H1 (cell line): ENCODE results near the gene GDAP1L1. TPM values are rescaled to one million over a fixed set of nuclear protein-coding genes. Genes with fewer than 3 reads are reported as not detected.
"Not testable (repeated sequence)": the region's sequence is repeated elsewhere in the genome, so short reads cannot be mapped to it uniquely, and the experiment has no call there.

Source experiments
- CTCF ChIA-PET: fragments of 300-600 bp; sonication (Branson Sonifier 250); formaldehyde crosslinking; loops from one replicate; lab custom pipeline; 2021; ENCODE audit not compliant: partially characterized antibody; lab: Charles Lee
- POLR2A ChIA-PET: fragments of 300-600 bp; sonication (Branson Sonifier 250); formaldehyde crosslinking; loops from one replicate; lab custom pipeline; 2021; ENCODE audit warnings: inconsistent platforms; ENCODE audit not compliant: partially characterized antibody; lab: Charles Lee
- DNase-seq, 2 experiments: peaks; one replicate each; pipeline versions ENCODE4 v3.0.0 to v3.0.0-alpha.2; 2010 to 2022; ENCODE audit warnings: low spot score in 2 of 2, low read depth in 1 of 2, mixed read lengths in 1 of 2
- FAIRE-seq: peaks from 2 replicates; lab custom pipeline; 2011; peaks lifted over from hg19 to GRCh38; lab: Jason Lieb, UNC
- H2AFZ ChIP-seq: 2 replicates; pipeline ENCODE4 v1.8.1; 2012; ENCODE audit warnings: low read length, inconsistent platforms
- H2AK5ac ChIP-seq: 2 replicates; pipeline ENCODE4 v1.6.1; 2013; ENCODE audit warnings: low read depth, low read length
- H2BK120ac ChIP-seq: replicated peaks from 2 replicates; pipeline ENCODE3; 2013; ENCODE audit warnings: low read depth, low read length, inconsistent platforms
- H2BK12ac ChIP-seq: 2 replicates; pipeline ENCODE4 v1.6.1; 2013; ENCODE audit warnings: low read depth, low read length
- H2BK15ac ChIP-seq: 2 replicates; pipeline ENCODE4 v1.6.1; 2013; ENCODE audit warnings: low read length
- H2BK20ac ChIP-seq: 2 replicates; pipeline ENCODE4 v1.6.1; 2013; ENCODE audit warnings: low read length
- H2BK5ac ChIP-seq: 2 replicates; pipeline ENCODE4 v1.6.1; 2013; ENCODE audit warnings: low read depth, low read length
- H3K14ac ChIP-seq: 2 replicates; pipeline ENCODE4 v1.6.1; 2013; ENCODE audit warnings: inconsistent platforms; ENCODE audit not compliant: insufficient read length
- H3K18ac ChIP-seq: 2 replicates; pipeline ENCODE4 v1.6.1; 2013; ENCODE audit warnings: low read length; ENCODE audit errors: extremely low read depth
- H3K23ac ChIP-seq: 2 replicates; pipeline ENCODE4 v1.6.1; 2013; ENCODE audit warnings: inconsistent platforms; ENCODE audit not compliant: insufficient read length
- H3K23me2 ChIP-seq: 2 replicates; pipeline ENCODE4 v1.6.1; 2013; ENCODE audit warnings: low read depth, low read length
- H3K27ac ChIP-seq: 2 replicates; pipeline ENCODE4 v1.6.1; 2011; ENCODE audit warnings: low read depth, low read length, inconsistent platforms
- H3K27me3 ChIP-seq, 4 experiments: replicated peaks in 1 of 4; 1 replicate in 1 of 4; 2 replicates in 3 of 4; pipeline versions ENCODE4 v1.6.1 to v1.8.1; 2011 to 2013; ENCODE audit warnings: low read length in 3 of 4, mild to moderate bottlenecking in 3 of 4, inconsistent platforms in 2 of 4, mixed read lengths in 2 of 4, moderate library complexity in 1 of 4; ENCODE audit not compliant: control insufficient read depth in 3 of 4, insufficient read depth in 3 of 4; ENCODE audit errors: extremely low read depth in 1 of 4
- H3K36me3 ChIP-seq, 4 experiments: 2 replicates each; pipeline versions ENCODE4 v1.6.1 to v1.8.1; 2011 to 2013; ENCODE audit warnings: mild to moderate bottlenecking in 4 of 4, low read length in 3 of 4, moderate library complexity in 2 of 4, control low read depth in 1 of 4, inconsistent platforms in 1 of 4; ENCODE audit not compliant: insufficient read depth in 4 of 4, control insufficient read depth in 2 of 4
- H3K4ac ChIP-seq: replicated peaks from 2 replicates; pipeline ENCODE3; 2013; ENCODE audit warnings: low read length, low read depth, mixed read lengths, inconsistent platforms; ENCODE audit not compliant: insufficient read length
- H3K4me1 ChIP-seq, 4 experiments: replicated peaks in 1 of 4; 1 replicate in 1 of 4; 2 replicates in 3 of 4; pipeline versions ENCODE4 v1.6.1 to v1.8.1; 2011 to 2013; ENCODE audit warnings: low read length in 3 of 4, inconsistent platforms in 2 of 4, mixed read lengths in 1 of 4; ENCODE audit not compliant: insufficient read depth in 4 of 4, control insufficient read depth in 3 of 4
- H3K4me2 ChIP-seq, 2 experiments: 2 replicates each; pipeline versions ENCODE4 v1.6.1 to v1.8.1; 2011 to 2013; ENCODE audit warnings: low read depth in 2 of 2, low read length in 2 of 2, control low read depth in 1 of 2, inconsistent platforms in 1 of 2, mild to moderate bottlenecking in 1 of 2; ENCODE audit not compliant: insufficient read depth in 1 of 2
- H3K4me3 ChIP-seq, 4 experiments: fragments of 200-600, 300-600 bp in 1 of 4; sonication (generic), shearing (Covaris generic), sonication (Bioruptor Twin) in 1 of 4; 2 replicates each; pipeline versions ENCODE4 v1.5.1 to v1.8.1; 2011 to 2016; ENCODE audit warnings: low read length in 4 of 4, low read depth in 3 of 4, control low read depth in 2 of 4, inconsistent platforms in 2 of 4, mild to moderate bottlenecking in 2 of 4, mixed read lengths in 1 of 4, moderate library complexity in 1 of 4; ENCODE audit not compliant: insufficient read depth in 2 of 4; ENCODE audit errors: extremely low read depth in 1 of 4
- H3K56ac ChIP-seq: replicated peaks from 2 replicates; pipeline ENCODE3; 2013; ENCODE audit warnings: low read depth, mild to moderate bottlenecking, mixed read lengths, low read length, inconsistent platforms; ENCODE audit not compliant: insufficient read length
- H3K79me1 ChIP-seq: 2 replicates; pipeline ENCODE4 v1.6.1; 2013; ENCODE audit warnings: low read depth, low read length, control low read depth
- H3K79me2 ChIP-seq, 2 experiments: 2 replicates each; pipeline versions ENCODE4 v1.6.1 to v1.8.1; 2012 to 2013; ENCODE audit warnings: low read length in 2 of 2, mild to moderate bottlenecking in 2 of 2, inconsistent platforms in 1 of 2; ENCODE audit not compliant: insufficient read depth in 2 of 2, control insufficient read depth in 1 of 2
- H3K9ac ChIP-seq, 4 experiments: replicated peaks in 1 of 4; 1 replicate in 1 of 4; 2 replicates in 3 of 4; pipeline versions ENCODE4 v1.6.1 to v1.8.1; 2011 to 2013; ENCODE audit warnings: low read depth in 3 of 4, low read length in 3 of 4, control low read depth in 2 of 4, mild to moderate bottlenecking in 2 of 4, moderate library complexity in 2 of 4, inconsistent platforms in 1 of 4; ENCODE audit errors: extremely low read depth in 1 of 4
- H3K9me3 ChIP-seq, 2 experiments: 2 replicates each; pipeline versions ENCODE4 v1.6.1 to v1.8.1; 2012 to 2013; ENCODE audit warnings: mild to moderate bottlenecking in 2 of 2, moderate library complexity in 2 of 2, control low read depth in 1 of 2, inconsistent platforms in 1 of 2, low read depth in 1 of 2, low read length in 1 of 2, mixed read lengths in 1 of 2; ENCODE audit not compliant: insufficient read depth in 2 of 2
- H4K20me1 ChIP-seq, 2 experiments: replicated peaks in 1 of 2; 2 replicates each; pipeline versions ENCODE3 to v1.8.1; 2011 to 2013; ENCODE audit warnings: inconsistent platforms in 2 of 2, low read length in 2 of 2, mild to moderate bottlenecking in 1 of 2; ENCODE audit not compliant: insufficient read depth in 2 of 2, control insufficient read depth in 1 of 2
- H4K5ac ChIP-seq: 2 replicates; pipeline ENCODE4 v1.6.1; 2013; ENCODE audit warnings: low read length, low read depth, mixed read lengths, inconsistent platforms; ENCODE audit not compliant: insufficient read length
- H4K8ac ChIP-seq: 2 replicates; pipeline ENCODE4 v1.8.0; 2013; ENCODE audit warnings: mild to moderate bottlenecking, moderate library complexity, low read length, inconsistent platforms; ENCODE audit not compliant: insufficient read depth; ENCODE audit errors: extremely low read depth
- H4K91ac ChIP-seq: replicated peaks from 2 replicates; pipeline ENCODE3; 2013; ENCODE audit warnings: low read length, mixed read lengths, inconsistent platforms; ENCODE audit not compliant: insufficient read length
- WGBS, 2 experiments: shearing (Covaris generic) in 1 of 2; methylation state at CpG; one replicate each; pipeline versions ENCODE4 v1.1.6 to v1.1.7; 2013 to 2015; ENCODE audit warnings: low lambda C conversion rate in 2 of 2, mixed read lengths in 2 of 2, inconsistent platforms in 1 of 2, low coverage in 1 of 2, missing lambda C conversion rate in 1 of 2; ENCODE audit not compliant: insufficient replicate concordance in 2 of 2, insufficient coverage in 1 of 2, insufficient read length in 1 of 2; ENCODE audit errors: extremely low coverage in 1 of 2, missing lambda C conversion rate in 1 of 2; 5-methylcytosine and 5-hydroxymethylcytosine counted together
- polyA plus RNA-seq, 7 experiments: library from polyadenylated mRNA; depleted of rRNA in 3 of 7; stranded (reverse) in 5 of 7; unstranded in 2 of 7; fragments of >200 nt in 5 of 7; fragments of 200-250 nt in 2 of 7; gene quantifications; 1 replicate in 5 of 7; 2 replicates in 1 of 7; 4 replicates in 1 of 7; pipeline versions ENCODE4 v1.2.1 to v1.2.3, GENCODE V29; 2011 to 2013; ENCODE audit warnings: missing spikeins in 2 of 7, mixed read lengths in 2 of 7
- total RNA-seq: library from RNA; stranded (reverse); fragmentation: NEBNext Ultra II Directional; extraction: Animal tissue kit (Norgen Biotek cat#: 25700); gene quantifications from 2 replicates; pipeline ENCODE4 v1.2.1, GENCODE V29; 2021

Gene GDAP1L1
- total and polyA plus RNA-seq, 2 of the 8 experiments (the other 6 are each of a cell fraction or from before 2014, with no cell fraction given), result 8.5 to 63.1 TPM

GRCh38 chr20:44299011-44299535 lies 52.0 kb downstream of the GDAP1L1 start:
- H3K79me1 ChIP-seq, H3K4me3 ChIP-seq, DNase-seq, H3K56ac ChIP-seq, H3K9ac ChIP-seq, H2BK120ac ChIP-seq, H3K4me2 ChIP-seq, H3K27ac ChIP-seq, H3K14ac ChIP-seq, H3K18ac ChIP-seq, FAIRE-seq, H2AK5ac ChIP-seq, H2BK5ac ChIP-seq, H3K4me1 ChIP-seq, H3K27me3 ChIP-seq, H4K5ac ChIP-seq, H2AFZ ChIP-seq, H4K20me1 ChIP-seq, H4K8ac ChIP-seq, H3K23me2 ChIP-seq, H3K23ac ChIP-seq, H3K36me3 ChIP-seq, H2BK12ac ChIP-seq, H3K9me3 ChIP-seq, H4K91ac ChIP-seq, H2BK15ac ChIP-seq, H3K79me2 ChIP-seq, H2BK20ac ChIP-seq, H3K4ac ChIP-seq: not testable (repeated sequence)
- ChIA-PET POLR2A (interaction anchor here (0.7 kb wide), 1 partner anchor 10 kb away, joined by 3 read pairs; no protein-coding TSS in a partner anchor), CTCF (interaction anchor here (1.1 to 2.4 kb wide), 4 partner anchors 12 to 76 kb away, joined by 3 to 22 read pairs (median 5); partner anchors contain the start of gene FITM2)
- WGBS, 2 experiments, result 95% methylated on average over 27 of the region's 42 CpGs; no CpG with 5 or more reads in 1 of the 2 experiments
